Fibroblast of the conjunctiva (primary cell): Measurements from ENCODE around the gene CALM1.
A peak's percentile ranks its signal among the peaks of the same experiment; 100 is the strongest.

Experiments used
- DNase-seq: peaks from one replicate; pipeline ENCODE4 v3.0.0-alpha.2; 2010; ENCODE audit warnings: low read depth

The CALM1 gene

DNA sequence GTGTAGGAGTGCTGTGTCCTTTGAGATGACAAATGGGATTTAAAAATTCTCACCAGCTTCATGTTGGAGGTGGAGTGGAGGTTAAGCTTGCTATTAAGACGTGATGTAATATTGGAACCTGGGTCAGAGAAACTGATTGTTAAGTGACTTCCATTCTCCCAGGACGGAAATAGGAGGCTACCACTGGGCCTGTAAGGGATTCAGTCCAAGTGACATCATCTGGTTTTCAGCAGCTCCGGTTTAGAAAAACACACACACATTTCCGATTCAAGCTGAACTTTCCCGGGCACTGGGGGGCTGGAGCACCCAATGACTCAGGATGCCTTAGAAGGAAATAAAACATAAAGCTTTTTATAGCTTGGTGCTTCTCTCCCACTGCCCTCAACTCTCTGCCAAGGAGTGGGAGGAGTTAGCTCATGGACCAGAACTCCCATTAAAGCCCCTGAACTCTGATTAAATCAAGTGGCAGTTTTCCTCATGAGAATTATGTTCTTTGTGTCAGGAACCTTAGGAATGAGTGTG, 12.4 kb downstream of the CALM1 start:
- peak; percentile 81 for DNase-seq

DNA sequence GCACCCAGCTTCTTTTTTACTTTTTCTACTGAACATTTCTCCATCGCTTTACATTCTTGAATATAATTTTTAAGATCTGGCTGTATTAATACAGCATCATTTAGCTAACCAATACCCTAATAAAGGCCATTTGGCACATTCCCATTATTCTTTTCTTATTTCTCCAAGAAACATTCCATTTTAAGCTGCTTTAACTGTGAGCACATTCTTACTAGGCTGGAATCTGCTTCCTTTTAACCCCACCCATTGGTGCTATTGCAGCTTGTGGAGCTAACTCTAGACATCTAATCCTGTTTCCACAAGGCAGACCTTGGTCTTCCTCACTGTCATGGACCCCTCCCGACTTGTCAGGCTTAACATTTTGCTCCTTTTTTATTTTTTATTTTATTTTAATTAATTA, 15.2 kb downstream of the CALM1 start:
- DNase-seq, result no peak

- DNase-seq, result no peak
Observed at GRCh38 chr14:90416720-90417119, 19.9 kb downstream of the CALM1 start.

DNA sequence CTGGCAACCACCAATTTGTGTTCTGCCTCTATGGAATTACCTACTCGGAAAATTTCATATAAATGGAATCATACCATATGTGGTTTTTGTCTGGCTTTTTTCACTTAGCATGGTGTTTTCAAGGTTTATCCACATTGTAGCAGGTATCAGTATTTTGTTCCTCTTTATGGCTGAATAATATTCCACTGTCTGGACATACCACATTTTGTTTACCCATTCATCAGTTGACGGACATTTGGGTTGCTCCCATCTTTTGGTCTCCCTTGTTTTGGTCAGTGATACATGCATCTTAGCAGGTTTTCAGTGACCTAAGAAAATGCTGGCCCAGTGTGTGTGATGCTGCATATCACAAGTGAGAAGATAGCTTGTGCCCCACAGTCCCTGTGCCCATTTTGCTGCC, 21.2 kb downstream of the CALM1 start:
- no peak for DNase-seq

- DNase-seq, result peak; percentile 69
Observed at GRCh38 chr14:90419200-90419599, 22.4 kb downstream of the CALM1 start.

DNA sequence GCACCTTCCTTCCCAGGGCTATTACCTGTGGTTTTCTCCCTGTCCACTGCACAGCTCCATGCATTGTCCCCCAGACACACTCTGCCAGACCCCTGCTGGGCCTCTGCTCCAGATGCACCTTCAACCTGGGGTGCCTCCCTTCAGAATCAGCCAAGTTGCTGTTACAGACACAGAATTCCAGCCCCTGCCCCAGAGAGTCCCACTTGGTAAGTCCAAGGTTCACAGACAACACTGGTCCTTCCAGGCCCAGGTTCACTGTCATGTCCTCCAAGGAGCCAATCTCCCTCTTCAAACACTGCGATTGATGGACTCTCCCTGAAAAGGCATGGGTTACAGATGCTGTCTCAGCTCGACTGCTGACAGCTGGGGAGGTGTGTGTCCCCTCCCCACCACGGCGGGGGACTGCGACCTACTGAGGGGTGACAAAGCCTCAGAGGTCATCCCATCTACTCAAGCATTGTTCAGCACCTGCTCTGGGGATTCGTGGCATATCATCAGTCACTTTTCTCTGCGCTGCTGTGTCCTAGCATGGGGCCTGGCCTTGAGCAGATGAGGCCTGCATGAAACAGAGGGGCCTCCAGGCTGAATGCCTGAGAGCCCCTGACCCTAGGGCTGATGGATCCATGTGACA, 24.3 kb downstream of the CALM1 start:
- DNase-seq, result no peak

DNA sequence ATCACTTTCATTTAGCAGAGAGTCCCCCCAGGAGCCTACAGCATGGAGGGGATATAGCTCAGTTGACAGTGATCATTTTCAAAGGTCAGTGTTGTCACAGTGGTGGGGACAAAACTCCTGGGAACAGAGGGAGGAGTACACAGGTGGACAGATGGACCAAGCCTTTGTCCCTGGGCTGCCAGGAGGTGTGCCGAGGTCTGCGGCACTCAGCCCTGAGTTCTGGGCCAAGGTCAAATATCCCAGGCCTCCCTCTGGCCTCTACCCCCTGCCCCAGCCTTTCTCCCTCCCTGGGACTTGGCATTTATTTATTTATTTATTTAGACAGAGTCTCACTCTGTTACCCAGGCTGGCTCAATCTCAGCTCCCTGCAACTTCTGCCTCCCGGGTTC, 24.8 kb downstream of the CALM1 start:
- no peak for DNase-seq

DNA sequence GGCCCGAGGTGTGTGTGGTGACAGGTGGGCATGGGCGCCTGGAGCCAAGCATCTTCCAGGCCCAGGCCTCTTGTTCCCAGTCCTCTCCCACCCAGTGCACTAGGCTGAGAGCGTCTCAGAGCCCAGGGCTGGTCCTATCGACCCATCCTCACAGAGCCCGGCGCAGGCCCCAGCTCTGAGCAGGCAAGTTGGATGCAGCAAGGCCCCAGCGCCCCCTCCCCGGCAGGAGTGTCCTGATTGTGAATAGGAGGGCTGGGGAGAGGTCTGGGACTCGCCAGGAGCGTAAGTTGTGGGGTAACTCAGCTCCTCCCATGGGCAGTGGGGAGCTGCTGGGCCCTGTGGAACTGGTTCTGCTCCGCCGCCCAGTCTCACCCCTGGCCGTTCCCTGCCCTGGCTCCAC, 26.3 kb downstream of the CALM1 start:
- DNase-seq, result no peak

- DNase-seq, result no peak
Observed at GRCh38 chr14:90424075-90424474, 27.2 kb downstream of the CALM1 start.

DNA sequence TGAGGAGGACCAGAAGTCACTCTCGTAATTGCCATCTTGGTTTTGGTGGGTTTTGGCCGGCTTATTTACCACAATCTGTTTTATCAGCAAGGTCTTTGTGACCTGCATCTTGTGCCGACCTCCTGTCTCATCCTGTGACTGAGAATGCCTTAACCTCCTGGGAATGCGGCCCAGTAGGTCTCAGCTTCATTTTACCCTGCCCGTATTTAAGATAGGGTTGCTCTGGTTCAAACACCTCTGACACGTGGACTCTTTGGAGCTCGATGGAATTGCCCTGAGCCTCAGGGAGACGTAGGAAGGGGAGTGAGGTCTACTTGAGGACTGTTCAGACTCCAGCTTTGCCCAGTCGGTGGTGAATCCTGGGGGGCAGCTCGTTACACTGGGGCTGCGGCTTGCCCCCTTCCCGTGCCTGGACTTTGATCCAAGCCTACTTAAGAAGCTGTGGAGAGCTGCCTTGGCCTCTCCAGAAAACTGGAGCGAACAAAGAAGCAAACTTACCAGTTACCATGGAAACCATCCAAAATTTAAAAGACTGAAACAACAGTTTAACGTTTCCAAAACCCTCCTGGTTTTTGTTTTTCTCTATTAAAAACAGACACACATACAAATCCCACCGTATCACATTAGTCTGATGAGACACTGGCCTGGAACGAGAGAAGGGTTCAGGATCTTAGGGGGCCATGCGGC, 28.0 kb downstream of the CALM1 start:
- no peak for DNase-seq

DNA sequence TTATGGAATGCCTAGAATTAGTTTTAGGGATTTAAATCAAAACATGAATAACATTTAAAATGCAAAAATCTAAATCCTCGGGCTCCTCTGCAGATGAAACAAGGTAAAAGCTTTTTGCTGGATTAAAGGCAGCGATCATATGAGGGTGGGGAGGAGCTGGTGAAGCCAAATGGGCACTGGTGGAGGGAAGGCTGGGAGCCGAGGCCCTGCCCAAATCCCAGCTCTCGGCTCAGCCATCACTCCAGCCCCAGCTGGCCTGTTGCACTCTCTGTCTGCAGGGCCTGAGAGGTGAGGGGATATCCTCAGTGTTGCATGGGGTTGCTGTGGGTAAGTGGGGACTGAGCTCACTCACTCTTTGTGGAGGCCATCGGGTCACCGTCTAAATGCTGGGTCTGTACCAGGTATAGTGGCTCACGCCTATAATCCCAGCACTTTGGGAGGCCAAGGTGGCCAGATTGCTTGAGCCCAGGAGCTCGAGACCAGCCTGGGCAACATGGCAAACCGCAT, 28.6 kb downstream of the CALM1 start:
- no peak for DNase-seq

GRCh38 chr14:90426031-90426540, 29.3 kb downstream of the CALM1 start:
- DNase-seq, result no peak

GRCh38 chr14:90426663-90427062, 29.8 kb downstream of the CALM1 start:
- no peak for DNase-seq

DNA sequence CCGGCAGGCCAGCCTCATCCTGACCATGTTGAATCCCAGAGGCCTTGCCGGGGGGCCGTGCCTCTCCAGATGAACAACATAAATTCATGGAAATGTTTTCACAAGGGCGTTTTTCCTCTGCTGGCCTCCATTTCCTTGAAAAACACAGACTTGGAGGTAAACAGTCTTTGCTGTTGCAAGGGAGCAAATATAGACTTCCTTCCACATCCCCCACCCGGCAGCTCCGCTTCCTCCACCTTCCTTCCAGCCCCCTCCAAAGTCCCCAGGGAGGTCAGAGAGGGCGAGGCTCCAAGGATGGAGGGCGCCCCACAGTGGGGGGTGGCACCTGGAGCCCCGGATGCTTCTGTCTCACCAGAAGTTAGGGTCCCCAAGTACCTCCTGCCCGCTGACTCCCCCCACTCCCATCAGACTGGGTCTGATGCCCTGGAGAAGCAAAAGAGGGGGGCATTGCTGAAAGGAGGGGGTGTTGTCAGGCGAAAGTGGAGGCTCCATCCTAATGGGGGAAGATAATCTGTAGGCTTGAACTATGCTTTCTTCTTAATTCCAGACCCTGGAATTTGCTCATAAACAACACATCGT, 31.1 kb downstream of the CALM1 start:
- no peak for DNase-seq

DNA sequence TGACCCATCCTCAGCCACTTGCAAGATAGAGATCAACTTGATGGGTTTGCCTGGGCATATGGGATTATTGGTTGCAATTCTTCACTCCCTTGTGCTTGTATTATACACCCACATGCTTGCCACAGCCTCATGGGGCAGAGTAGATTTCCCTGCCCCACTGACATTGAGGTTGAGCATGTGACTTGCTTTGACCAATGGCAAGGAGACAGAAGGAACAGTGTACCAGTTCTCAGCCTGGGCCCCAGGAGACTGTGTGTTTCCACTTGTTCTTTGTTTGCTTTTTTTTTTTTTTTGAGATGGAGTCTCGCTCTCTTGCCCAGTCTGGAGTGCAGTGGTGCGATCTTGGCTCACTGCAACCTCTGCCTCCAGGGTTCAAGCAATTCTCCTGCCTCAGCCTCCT, 31.8 kb downstream of the CALM1 start:
- no peak for DNase-seq

DNA sequence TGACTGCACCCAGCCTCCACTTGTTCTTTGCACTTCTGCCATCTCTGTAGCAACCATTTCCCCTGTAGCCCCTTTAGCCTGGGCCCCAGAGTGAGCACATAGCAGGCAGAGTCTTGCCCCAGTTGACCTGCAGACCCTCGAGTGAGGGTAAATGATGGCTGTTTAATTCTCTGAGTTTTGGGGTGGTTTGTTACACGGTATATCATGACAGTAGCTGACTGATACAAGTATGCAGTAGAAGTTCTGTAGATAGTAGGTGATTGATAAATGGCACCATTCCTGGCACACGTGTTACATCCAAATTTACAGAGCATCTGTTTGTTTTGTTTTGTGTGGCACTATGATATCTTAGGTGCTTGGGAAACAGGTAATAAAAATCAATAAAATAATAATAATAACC, 32.4 kb downstream of the CALM1 start:
- DNase-seq, result no peak

GRCh38 chr14:90429754-90430153, 32.9 kb downstream of the CALM1 start:
- DNase-seq, result no peak

DNA sequence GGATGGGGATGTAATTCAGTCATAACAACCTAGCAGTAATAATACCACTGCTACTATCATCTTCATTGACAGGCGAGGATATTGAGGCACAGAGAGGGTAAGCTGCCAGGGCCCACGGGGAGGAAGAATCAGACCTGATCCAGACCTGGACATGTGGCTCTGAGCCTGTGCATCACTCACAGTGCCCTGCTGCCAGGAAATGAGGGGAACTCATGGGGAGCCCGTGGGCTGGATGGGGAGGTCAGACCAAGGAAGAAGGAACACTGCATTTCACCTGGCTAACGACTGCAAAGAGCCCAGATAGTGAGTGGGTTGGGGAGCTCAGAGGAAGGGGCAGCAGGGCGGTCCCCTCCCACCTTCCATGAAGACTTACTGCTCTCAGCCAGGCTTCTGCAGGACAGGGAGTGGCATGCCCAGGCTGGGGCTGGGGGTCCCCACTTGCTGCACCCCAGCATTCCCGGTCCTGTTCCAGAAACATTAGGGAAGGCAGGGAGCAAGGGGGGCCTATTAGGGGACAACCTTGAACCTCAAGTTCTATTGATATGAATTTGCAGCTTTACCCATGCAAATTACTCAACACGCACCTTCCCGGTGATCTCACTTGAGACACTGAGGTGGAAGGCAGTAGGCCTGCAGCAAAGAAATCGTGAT, 37.7 kb downstream of the CALM1 start:
- no peak for DNase-seq

DNA sequence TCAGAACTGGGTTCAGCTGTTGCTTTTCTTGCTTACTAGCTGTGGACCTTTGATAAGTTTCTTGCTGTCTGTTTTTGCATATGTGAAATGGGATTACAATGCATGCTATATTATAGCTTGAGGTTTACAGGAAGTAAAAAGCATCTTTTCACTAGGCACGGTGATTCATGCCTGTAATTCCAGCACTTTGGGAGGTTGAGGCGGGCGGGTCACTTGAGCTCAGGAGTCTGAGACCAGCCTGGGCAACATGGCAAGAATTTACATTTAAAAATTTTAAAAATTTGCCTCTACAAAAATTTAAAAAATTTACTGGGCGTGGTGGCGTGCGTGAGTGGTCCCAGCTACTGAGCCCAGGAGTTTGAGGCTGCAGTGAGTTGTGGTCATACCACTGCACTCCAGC, 42.0 kb downstream of the CALM1 start:
- DNase-seq, result no peak

GRCh38 chr14:90440021-90440451, 43.2 kb downstream of the CALM1 start:
- no peak for DNase-seq

GRCh38 chr14:90440592-90440991, 43.8 kb downstream of the CALM1 start:
- DNase-seq, result no peak

DNA sequence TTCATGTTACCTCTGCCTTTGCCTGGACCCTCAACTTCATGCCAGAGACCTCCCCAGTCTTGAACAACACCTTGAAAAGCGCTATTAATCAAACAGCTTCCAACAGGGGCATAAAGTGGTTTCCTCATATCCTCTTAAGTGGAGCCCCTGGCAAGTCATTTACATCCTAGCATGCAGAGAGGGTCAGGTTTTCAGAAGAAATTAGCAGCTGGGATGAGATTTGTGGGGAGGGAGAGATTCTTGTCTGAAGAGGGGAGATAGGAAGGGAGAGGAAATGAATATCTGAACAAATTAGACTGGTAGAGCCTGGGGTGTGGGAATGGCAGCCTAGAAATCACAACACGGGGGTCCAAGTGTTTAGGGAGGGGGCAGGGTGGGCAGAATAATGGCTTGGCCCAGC, 45.6 kb downstream of the CALM1 start:
- no peak for DNase-seq
